Muscle of back (tissue), 11 donors: ENCODE measurements around the gene RASGRF1. TPM values are rescaled to one million over a fixed set of nuclear protein-coding genes. Genes with fewer than 3 reads are reported as not detected.

ENCODE experiments used
- DNase-seq, 3 donors: peaks; one replicate each; pipeline versions ENCODE4 v3.0.0 to v3.0.0-alpha.2; 2013
- polyA plus RNA-seq, 10 donors: library from polyadenylated mRNA; unstranded; fragments of 120-200 nt; gene quantifications; one replicate each; pipeline ENCODE4 v1.2.1, GENCODE V29; 2013; ENCODE audit not compliant: insufficient read length in 10 of 10

RASGRF1 gene
- polyA plus RNA-seq, 10 donors = 0.04 to 0.39 (median 0.20) TPM; not detected in 1

- DNase-seq = no peak
These were observed 135.2 kb downstream of the RASGRF1 start for GRCh38 chr15:78955355-78955754.

GRCh38 chr15:78951841-78952238, 138.7 kb downstream of the RASGRF1 start:
- no peak for DNase-seq

- DNase-seq = peak in 1 of 3 donors; percentile 74
These were observed 139.4 kb downstream of the RASGRF1 start for GRCh38 chr15:78950902-78951840.

- no peak for DNase-seq
These were observed 140.2 kb downstream of the RASGRF1 start for GRCh38 chr15:78950343-78950742.

- no peak for DNase-seq
These were observed 141.1 kb downstream of the RASGRF1 start for GRCh38 chr15:78949461-78949860.

GRCh38 chr15:78947506-78947905, 143.1 kb downstream of the RASGRF1 start:
- no peak for DNase-seq

GRCh38 chr15:78946493-78946892, 144.1 kb downstream of the RASGRF1 start:
- DNase-seq = no peak

GRCh38 chr15:78944669-78945407, 145.7 kb downstream of the RASGRF1 start, which contains the start of gene CTSH:
CTSH (minus strand) TSS chr15:78945046; CDS start chr15:78944981, 65 bp downstream.
- peak in 2 of 3 donors; percentile 49 to 77 for DNase-seq

- DNase-seq = no peak
These were observed 146.4 kb downstream of the RASGRF1 start for GRCh38 chr15:78944202-78944625.

- peak in 1 of 3 donors; percentile 52 for DNase-seq
These were observed 146.9 kb downstream of the RASGRF1 start for GRCh38 chr15:78943692-78944091.

GRCh38 chr15:78942741-78943140, 147.8 kb downstream of the RASGRF1 start:
- no peak for DNase-seq

- DNase-seq = peak in 1 of 3 donors; percentile 52
These were observed 151.7 kb downstream of the RASGRF1 start for GRCh38 chr15:78938658-78939488.

GRCh38 chr15:78937132-78937739, 153.3 kb downstream of the RASGRF1 start:
- peak in 1 of 3 donors; percentile 69 for DNase-seq

- DNase-seq = no peak
These were observed 155.9 kb downstream of the RASGRF1 start for GRCh38 chr15:78934655-78935023.

GRCh38 chr15:78933823-78934654, 156.5 kb downstream of the RASGRF1 start:
- peak; percentile 67 to 95 (median 88) for DNase-seq

- no peak for DNase-seq
These were observed 157.3 kb downstream of the RASGRF1 start for GRCh38 chr15:78933187-78933822.

GRCh38 chr15:78932258-78932808, 158.2 kb downstream of the RASGRF1 start:
- DNase-seq = peak in 1 of 3 donors; percentile 52

- DNase-seq = peak in 1 of 3 donors; percentile 51
These were observed 158.9 kb downstream of the RASGRF1 start for GRCh38 chr15:78931439-78932257.
